HL-60/S4 treated with phorbol 12-myristate 13-acetate at 8.2 ng/mL for 4 days and 3 days (cell line): ENCODE measurements around the gene ZDHHC24.

ENCODE experiments used
- in situ Hi-C: fragments of 300-500 bp; cut with MboI; formaldehyde crosslinking; loops from 2 replicates; pipeline ENCODE4 v1.15.0; 2022; ENCODE audit warnings: low sequenced_read_pairs

Gene ZDHHC24

DNA sequence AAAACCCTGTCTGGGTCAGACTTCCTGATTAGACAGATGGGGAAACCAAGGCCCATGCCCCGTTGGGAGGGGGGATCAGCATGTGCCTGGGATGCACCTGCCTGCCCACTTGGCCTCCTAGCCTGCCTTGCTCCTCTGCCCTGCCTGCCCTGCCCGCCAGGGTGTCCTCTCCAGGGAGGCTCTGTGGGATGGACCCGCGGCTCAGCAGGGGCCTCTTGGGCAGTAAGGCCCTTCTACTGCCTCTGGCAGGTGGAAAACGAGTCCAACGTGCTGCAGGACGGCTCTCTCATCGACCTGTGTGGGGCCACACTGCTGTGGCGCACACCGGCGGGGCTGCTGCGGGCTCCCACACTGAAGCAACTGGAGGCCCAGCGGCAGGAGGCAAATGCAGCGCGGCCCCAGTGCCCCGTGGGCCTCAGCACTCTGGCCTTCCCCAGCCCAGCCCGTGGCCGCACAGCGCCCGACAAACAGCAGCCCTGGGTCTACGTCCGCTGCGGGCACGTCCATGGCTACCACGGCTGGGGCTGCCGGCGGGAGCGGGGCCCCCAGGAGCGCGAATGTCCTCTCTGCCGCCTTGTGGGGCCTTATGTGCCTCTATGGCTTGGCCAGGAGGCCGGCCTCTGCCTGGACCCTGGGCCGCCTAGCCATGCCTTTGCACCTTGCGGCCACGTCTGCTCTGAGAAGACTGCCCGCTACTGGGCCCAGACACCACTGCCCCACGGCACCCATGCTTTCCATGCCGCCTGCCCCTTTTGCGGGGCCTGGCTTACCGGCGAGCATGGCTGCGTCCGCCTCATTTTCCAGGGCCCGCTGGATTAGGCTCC is 70.3 kb downstream of the ZDHHC24 start:
- in situ Hi-C loops: no loop called here

GRCh38 chr11:66473608-66474515 is 72.0 kb downstream of the ZDHHC24 start:
- in situ Hi-C loops: no loop called here

- in situ Hi-C loops: no loop called here
Measured at GRCh38 chr11:66473167-66473566, 72.7 kb downstream of the ZDHHC24 start.

DNA sequence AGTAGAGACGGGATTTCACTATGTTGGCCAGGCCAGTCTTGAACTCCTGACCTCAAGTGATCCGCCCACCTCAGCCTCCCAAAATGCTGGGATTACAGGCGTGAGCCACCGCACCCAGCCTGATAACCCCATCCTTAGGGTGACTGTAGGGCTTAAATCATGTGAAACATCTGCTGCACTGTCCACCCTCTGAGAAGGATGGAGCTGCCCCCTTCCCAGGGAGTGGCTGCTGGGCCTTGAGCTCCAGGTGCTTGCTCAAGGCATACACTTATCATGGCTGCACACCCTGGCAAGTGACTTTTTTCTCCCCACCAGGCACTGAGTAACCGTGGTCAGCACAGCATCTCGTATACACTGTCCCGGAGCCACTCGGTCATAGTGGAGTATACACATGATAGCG is 73.8 kb downstream of the ZDHHC24 start:
- in situ Hi-C loops: no loop called here

GRCh38 chr11:66471142-66471541 is 74.7 kb downstream of the ZDHHC24 start:
- in situ Hi-C loops: no loop called here
